SIG-M5 treated with dmso at 0.1 percent for 504 hours (cell line): ENCODE results near the gene ZNF497.
A peak's percentile ranks its signal among the peaks of the same experiment; 100 is the strongest.

Experiments used
- DNase-seq: peaks from one replicate; lab custom pipeline; 2025; ENCODE audit not compliant: unreplicated experiment; lab: John Stamatoyannopoulos, UW

ZNF497 gene

DNA sequence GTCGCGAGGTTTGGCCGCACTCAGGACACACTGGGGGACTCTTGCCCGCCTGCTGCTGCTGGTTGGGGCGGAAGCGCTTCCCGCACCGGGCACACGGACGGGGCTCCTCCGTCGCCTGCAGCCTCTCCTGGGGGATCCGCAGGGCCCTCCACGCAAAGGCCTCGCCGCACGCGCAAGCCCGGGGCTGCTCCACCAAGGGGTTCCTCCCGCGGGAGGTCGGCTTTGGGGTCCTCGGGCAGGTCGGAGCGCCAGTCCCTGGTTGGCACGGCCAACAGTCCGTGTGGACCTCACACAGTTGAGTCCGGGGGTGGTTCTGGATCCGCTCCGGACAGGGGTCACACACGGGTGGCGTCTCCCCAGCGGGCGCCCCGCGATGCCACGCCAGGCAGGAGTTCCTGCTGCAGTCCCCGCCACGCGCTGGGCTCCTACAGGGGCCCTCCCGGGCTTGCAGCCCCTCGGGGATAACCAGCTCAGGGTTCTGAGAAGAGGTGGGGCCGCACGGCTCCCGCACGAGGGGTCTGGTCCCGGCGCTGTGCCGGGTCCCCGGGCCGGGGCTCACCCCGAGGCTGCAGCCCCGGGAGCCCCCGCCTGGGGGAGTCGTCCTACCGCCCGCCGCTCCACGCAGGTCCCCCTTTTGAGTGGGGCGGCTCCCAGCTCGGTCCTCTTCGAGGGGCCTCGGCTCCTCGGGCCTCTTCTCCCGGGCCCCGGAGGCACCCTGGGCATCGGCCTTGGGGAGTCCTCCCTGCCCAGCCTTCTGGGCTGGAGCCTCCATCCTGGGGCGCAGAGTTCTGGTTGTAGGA is 6.2 kb upstream of the ZNF497 start:
- no peak for DNase-seq

DNA sequence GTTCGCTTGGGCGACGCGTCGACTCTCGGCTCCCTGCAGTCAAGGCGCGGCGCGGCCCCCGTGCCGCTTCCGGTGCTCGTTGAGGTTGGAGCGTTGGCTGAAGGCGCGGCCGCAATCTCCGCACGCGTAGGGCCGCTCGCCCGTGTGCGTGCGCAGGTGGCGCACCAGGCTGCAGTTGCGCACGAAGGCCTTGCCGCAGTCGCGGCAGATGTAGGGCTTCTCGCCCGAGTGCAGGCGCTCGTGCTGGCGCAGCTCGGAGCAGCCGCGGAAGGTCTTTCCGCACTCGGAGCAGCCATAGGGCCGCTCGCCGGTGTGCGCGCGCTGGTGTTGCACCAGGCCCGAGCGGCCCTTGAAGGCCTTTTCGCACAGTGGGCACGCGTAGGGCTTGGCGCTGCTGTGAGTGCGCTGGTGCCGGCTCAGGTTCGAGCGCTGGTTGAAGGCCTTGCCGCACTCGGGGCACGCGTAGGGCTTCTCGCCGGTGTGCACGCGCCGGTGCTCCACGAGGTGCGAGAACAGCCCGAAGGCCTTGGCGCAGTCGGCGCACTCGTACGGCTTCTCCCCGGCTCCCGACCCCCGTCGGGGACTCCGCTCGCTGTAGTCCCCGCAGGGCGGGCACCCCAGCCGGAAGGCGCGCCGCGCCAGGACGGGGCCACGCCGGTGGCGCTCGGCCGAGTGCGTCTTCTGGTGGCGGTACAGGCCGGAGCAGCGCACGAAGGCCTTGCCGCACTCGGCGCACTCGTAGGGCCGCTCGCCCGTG is 5.3 kb upstream of the ZNF497 start:
- DNase-seq = no peak

DNA sequence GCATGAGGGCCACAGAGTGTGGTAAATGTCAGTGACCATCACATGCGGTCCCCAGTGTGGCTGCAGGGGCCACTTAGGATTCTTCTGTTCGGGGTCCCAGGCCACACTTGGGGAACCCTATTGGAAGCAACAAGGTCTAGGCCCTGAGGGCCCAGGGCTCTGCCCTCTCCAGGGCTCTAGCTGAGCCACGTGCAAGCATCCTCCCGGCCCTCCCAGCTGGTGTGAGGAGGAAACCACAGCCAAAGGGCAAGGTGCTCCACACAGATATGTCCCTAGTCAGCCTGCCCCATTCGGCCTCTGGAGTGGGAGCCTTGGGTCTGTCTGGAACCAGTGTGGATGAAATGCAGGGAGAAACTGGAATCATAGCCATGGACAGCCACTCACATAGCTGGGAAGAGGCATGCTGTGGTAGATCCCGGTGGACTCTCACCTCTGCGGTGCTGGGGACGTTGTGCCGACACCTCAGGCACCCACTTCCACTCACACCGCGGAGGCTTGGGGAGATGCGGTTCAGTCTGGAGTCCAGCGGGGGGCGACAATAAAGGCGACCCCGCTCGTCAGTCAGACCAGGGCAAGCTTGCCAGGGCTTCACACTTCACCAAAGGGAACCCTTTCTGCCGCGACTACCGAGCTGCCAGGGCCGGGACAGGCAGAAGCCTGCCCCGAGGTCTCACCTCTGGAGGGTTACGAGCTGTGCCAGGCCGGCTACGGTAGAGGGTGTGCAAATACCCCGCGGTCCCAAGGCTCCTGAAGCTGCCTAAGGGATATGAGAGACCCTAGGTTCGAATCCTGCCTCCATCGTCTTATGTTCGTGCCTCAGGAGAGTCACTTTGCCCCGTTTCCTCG is 4.3 kb upstream of the ZNF497 start:
- no peak for DNase-seq

DNA sequence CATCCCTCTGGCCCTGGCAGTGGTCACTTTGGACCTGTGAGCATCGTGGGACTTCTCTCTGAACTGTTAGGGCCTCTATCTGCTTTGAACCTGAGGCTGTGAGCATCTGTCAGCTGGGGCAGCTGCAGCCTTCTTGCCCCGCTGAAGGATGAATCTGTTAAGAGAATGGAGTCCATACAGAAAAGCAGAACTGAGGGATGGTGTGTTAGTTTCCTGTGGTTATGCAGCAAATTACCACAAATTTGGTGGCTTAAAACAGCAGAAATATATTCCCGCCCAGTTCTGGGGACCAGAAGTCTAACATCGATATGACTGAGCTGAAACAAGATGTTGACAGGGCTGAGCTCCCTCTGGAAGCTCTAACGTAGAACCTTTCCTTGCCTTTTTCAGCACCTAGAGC is 1.6 kb upstream of the ZNF497 start:
- peak; percentile 81 for DNase-seq

DNA sequence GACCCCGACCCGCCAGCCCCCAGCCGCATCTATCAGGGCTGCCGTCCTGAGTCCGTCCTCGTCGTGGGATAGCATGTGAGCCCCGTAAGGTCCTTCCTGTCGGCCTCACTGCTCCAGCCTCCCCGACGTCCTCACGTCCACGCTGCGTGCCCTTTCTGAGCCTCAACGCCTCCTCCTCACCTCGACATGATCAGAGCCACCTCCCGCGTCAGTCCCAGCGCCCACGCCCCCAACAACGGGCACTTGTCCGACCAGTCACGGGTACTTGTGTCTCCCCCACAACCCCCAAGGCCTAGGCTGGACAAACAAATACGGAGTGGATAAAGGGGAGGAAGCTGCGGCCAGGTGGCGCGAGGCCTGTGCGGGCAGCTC is 665 bp downstream of the ZNF497 start:
- DNase-seq = no peak

DNA sequence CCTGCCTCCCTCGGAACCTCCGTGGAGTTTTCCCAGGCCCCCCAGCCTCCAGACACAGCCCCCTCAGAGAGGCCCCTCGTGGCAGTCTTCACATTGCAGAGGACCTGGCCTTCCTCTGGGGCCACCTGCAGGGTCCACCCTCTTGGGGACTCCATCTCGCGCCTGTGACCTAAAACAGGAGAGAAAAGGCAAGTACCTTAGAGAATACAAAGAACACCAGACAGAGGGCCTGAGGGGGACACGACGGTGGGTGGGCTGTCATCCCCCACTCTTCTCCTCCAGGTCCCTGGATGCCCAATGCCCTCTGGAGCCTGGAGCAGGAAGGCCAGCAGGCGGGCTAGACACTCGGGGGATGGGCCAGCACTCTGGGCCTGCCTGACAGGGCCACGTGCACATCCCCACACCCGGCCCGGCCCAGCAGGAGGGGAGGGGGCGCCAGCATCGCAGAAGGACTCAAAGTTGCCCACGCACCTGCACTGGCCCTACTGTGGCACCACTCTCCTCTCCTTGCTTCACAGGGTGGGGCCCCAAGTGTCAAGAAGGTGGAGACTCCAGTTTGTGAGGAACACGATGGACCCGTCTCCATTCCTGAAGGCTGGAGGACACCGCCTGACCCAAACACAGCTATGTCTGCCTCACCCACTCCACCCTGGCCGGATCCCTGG is 4.9 kb downstream of the ZNF497 start:
- DNase-seq = no peak

DNA sequence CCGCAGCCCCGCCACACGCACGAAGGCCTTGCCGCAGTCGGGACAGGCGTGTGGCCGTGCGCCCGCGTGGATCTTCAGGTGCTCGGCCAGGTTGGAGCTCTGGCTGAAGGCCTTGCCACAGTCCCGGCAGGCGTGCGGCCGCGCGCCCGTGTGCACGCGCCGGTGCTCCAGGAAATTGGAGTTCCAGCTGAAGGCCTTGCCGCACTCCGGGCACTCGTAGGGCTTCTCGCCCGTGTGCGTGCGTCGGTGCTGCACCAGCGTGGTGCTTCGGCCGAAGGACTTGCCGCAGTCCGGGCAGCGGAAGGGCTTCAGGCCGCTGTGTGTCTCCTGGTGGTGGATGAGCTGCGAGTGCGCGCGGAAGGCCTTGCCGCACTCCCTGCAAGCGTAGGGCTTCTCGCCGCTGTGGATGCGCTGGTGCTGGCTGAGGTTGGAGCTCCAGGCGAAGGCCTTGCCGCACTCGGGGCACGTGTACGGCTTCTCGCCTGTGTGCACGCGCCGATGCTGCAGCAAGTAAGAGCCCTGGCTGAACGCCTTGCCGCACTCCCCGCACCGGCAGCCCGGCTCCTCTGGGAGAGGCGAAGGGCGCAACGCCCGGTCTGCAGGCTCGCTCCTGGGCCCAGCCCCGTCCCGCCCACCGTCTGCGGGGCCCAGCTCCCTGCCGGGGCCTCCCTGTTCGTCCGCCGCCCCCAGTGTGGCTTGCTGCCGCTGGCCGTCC is 5.6 kb downstream of the ZNF497 start:
- no peak for DNase-seq

DNA sequence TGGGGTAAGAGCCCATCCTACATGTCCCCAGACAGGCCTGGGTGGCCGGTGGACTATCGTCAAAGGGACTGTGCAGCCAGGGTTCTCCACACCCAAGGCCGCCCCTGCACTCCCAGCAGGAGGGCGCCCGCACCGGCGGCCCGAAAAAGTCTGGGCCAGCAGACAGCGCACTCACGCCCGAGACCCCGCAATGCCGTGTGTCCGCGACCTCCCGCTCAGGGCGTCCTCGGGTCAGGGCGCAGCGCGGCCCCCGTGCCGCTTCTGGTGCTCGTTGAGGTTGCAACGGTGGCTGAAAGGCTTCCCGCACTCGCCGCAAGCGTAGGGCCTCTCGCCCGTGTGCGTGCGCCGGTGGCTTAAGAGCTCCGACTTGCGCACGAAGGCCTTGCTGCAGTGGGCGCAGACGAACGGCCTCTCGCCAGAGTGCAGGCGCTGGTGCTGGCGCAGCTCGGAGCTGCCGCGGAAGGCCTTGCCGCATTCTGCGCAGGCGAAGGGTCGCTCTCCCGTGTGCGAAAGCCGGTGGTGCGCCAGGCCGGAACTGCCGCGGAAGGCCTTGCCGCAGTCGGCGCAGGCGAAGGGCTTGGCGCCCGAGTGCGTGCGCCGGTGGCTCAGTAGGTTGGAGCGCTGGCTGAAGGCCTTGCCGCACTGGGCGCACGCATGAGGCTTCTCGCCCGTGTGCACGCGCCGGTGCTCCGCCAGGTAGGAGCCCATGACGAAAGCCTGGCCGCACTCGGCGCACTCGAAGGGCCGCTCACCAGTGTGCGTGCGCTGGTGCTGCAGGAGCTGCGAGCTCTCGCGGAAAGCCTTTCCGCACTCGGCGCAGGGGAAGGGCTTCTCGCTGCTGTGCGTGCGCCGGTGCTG is 6.4 kb downstream of the ZNF497 start:
- DNase-seq = no peak

DNA sequence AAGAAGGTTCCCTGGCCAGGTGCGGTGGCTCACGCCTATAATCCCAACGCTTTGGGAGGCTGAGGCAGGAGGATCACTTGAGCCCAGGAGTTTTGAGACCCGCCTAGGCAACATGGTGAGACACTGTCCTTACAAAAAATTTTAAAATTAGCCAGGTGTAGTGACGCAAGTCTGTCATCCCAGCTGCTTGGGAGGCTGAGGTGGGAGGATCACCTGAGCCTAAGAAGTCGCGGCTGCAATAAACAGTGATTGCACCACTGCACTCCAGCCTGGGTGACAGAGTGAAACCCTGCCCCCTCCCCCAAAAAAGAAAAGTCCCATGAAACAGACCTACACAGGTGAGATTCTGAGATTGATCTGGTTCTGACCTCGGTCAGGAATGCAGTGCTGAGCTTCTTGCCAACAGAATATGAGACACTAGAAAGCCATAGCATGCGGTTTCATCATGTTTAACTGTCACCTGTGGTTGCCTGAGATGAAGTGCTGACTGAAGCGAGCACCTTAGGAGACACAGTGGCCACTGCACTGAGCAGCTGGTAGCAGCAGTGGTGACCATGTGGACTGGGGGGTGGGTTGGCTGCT is 7.2 kb downstream of the ZNF497 start:
- no peak for DNase-seq

DNA sequence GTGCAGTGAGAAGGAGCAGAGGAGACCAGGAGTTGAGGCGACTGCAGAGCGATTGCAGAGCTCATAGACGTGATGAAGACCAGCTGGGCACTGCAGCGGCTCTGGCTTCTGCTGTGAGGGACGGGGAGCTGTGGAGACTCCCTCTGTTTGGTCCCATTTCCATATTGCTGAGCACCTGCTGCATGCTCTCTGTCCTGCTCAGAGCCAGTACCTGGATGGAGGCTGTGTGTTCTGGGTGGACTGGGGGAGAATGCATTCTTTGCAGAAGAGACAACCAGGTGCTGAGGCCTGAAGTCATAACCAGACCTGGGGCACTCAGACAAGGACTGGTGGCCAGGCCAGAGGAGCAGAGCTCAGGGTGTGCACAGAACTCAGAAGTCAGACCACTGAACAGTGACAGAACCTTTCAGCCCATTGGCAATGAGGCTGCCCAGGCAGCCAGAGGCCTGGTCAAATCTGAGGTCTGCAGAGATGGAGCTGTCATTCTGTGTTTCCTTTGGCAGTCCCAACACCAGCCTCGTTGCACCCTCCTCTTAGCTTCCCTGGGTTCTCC is 8.0 kb downstream of the ZNF497 start:
- DNase-seq = no peak

DNA sequence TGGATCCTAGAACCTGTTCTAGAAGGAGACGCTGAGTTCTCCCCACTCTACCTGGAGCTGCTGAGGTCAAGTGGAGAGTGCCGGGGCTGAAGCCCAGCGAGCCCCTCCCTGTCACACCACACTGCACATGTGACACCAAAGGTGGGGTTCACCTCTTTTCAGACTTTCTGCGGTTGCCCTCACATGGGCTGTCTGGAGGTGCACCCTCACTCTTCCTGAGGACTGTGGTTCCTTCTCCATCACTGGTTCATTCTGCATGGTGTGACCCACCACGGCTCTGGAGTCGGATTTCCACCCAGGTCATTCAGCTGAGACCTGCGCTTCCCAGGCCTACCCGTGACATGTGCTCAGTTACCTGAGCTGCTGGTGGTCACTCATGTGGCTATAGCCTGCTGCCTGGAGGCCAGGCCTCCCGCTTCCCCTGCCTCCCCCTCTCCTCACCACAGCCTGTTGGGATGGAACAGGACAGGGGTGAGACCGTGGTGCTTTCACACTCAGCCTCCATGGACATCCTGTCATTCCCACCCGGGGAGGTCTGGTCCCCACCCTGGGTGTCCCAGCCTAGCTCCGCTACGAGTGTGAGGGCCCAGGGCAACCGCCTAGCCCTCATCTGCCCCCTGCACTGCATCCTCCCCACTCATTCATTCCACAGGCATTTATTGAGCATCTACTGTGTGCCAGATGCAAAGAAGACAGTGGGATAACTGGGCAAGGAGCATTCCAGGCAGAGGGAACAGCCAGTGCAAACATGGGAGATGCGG is 8.7 kb downstream of the ZNF497 start:
- DNase-seq = no peak

DNA sequence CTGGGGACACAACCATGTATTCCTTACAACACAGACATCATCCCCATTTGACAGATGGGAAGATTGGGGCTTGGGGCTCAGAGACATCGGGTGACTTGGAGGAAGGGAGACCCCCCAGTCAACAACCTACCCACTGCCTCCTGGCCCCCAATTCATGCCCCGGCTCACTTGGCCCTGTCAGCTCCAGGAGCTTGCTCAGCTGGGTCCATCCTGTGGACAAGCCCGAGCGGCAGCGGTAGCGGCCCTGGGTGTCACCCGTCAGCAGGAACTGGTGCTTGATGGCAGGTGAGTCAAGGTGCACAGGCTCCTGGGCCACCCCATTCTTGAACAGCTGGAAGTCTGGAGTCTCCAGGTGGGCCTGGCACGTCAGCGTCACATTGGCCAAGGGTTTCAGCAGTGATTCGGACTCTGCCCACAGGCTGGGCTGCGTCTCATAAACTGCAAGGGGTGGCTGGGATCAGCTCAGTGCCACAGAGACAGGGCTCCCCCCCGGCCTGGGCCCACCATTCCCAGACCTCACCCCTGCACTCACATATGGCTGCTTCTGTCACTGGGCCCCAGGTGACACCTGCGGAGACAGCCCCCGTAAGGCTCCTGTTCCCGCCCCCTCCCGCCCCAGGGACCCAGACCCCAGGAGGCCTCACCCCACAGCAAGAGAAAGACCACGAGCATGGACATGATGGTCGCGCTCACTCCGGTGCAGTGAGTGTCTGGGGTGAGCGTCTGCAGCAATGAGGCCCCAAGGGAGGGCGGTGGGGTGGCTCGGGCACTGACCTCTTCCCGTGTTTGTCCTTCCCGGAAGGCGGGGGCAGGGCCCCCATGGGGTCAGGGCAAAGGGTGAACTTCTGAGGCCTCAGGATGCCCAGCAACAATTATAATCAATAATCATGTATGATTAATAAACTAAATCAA is 9.5 kb downstream of the ZNF497 start, which contains the start of gene A1BG:
A1BG (minus strand) TSS at position 733 of the 912 bp plus-strand sequence; CDS start at position 678, 55 bp downstream.
- no peak for DNase-seq

DNA sequence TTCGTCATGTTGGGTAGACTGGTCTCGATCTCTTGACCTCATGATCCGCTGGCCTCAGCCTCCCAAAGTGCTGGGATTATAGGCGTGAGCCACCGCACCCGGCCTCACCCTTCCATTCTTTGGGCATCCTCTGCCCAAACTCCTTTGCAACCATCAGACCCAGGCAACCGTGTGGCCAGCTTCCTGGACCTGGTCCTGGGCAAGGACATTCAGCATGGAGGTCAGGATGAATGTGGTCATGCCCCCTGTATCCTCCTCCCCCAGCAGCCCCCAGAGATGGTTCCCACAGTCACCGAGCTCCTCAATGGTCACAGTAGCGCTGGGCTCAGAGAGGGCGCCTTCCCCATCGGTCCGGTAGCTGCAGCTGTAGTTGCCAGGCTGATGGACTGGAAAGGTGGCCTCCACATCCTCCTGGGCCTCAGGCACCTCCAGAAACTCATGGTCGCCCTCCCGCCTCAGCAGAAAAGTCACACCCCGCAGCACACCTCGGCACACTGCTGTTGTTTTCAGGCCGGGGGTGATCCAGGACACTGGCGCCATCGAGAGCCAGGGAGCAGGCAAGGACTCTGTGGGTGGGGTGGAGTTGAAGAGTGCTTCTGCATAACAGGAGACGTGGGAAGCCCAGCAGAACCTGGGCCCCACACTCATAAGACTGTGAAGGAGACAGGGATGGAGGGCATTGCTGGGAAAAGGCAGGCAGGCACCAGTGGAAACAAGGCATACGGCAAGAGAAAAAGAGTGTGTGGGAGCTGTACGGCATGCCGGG is 10.4 kb downstream of the ZNF497 start:
- no peak for DNase-seq

DNA sequence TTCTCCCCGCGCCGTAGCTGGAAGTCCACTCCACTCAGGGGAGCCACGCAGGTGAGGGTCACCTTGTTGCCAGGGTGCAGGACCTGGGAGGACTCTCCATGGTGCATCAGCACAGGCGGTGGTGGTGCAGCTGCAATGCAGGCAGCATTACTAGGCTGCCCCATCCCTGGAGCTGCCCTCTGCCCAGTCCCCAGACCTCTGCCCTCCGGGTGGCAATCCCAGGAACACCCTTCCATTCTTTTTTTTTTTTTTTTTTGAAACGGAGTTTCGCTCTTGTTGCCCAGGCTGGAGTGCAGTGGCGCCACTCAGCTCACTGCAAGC is 11.0 kb downstream of the ZNF497 start:
- DNase-seq = no peak

DNA sequence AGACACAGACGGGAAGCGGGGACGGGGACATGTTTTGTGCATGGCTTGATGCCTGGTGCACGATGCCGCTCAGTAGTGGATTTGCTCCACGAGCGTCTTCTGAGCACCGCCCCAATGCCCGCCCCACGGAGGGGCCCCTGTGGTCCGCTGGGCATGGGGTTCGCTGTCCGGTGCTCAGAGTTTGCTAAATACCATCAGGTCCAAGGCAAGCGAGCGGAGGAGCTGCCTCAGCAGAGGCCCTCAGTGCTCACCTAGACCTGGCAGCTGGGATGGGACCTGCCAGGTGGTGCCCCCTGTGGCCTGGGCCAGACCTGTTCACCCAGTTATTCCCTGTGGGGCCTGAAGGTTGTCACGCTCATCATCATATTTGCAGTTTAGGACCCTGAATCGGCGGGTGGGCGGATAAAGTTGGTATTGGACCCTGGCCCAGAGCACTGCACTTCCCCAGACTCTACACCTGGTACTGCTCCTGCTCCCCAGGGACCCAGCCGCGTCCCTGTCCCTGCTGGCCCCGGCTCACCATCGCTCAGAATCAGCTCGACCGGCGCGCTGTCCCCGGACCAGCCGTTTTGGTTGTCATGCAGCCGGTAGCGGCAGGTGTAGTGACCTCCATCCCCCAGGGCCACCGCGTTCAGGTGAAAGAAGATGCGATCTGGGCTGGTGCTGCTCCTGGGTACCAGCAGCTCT is 11.5 kb downstream of the ZNF497 start:
- no peak for DNase-seq
